GM10266 (cell line): ENCODE data around the gene MYPOP.

ENCODE experiments used
- DNase-seq: peaks from one replicate; pipeline ENCODE4 v3.0.0; 2012; ENCODE audit errors: extremely low spot score
- CTCF ChIP-seq: IDR thresholded peaks from 2 replicates; pipeline ENCODE4 v1.5.1; 2012; ENCODE audit warnings: mild to moderate bottlenecking, low read depth; ENCODE audit not compliant: control insufficient read depth, insufficient read depth; ENCODE audit errors: missing control alignments

The MYPOP gene

GRCh38 chr19:45887200-45887710 is 15.2 kb downstream of the MYPOP start:
- no peak for TF ChIP-seq CTCF
- no peak for DNase-seq

GRCh38 chr19:45886427-45887199 is 15.8 kb downstream of the MYPOP start:
- no peak for TF ChIP-seq CTCF
- DNase-seq: peak; percentile 95

GRCh38 chr19:45885556-45886426 is 16.6 kb downstream of the MYPOP start, which contains the start of gene IRF2BP1:
IRF2BP1 (minus strand) TSS chr19:45886141; CDS start chr19:45885774, 367 bp downstream.
- TF ChIP-seq CTCF: peak; percentile 24
- peak; percentile 93 for DNase-seq

- TF ChIP-seq CTCF: no peak
- DNase-seq: peak; percentile 75
Observed at GRCh38 chr19:45884682-45885555, 17.5 kb downstream of the MYPOP start.

- DNase-seq: no peak
- TF ChIP-seq CTCF: no peak
Observed at GRCh38 chr19:45883881-45884681, 18.3 kb downstream of the MYPOP start.

GRCh38 chr19:45883586-45883880 is 18.9 kb downstream of the MYPOP start:
- DNase-seq: no peak
- no peak for TF ChIP-seq CTCF
